Kidney capillary endothelial cell (primary cell): Measurements from ENCODE around the gene CACNA1C.

Experiments used
- DNase-seq: peaks from one replicate; pipeline ENCODE4 v3.0.0-alpha.2; 2018; ENCODE audit warnings: low spot score

Gene CACNA1C

GRCh38 chr12:2593045-2593444 is 540.3 kb downstream of the CACNA1C start:
- no peak for DNase-seq

- DNase-seq = no peak
Measured at GRCh38 chr12:2596441-2596840, 543.7 kb downstream of the CACNA1C start.

- DNase-seq = no peak
Measured at GRCh38 chr12:2605301-2605700, 552.5 kb downstream of the CACNA1C start.

GRCh38 chr12:2606186-2606910 is 553.6 kb downstream of the CACNA1C start:
- no peak for DNase-seq

GRCh38 chr12:2607881-2608607 is 555.3 kb downstream of the CACNA1C start:
- DNase-seq = no peak

GRCh38 chr12:2608608-2608945 is 555.8 kb downstream of the CACNA1C start:
- no peak for DNase-seq

GRCh38 chr12:2609020-2609419 is 556.2 kb downstream of the CACNA1C start:
- no peak for DNase-seq

GRCh38 chr12:2610358-2610757 is 557.6 kb downstream of the CACNA1C start:
- no peak for DNase-seq

- DNase-seq = peak; percentile 97
Measured at GRCh38 chr12:2613326-2614073, 560.7 kb downstream of the CACNA1C start.

GRCh38 chr12:2614341-2614740 is 561.6 kb downstream of the CACNA1C start:
- no peak for DNase-seq

GRCh38 chr12:2615665-2616402 is 563.0 kb downstream of the CACNA1C start:
- DNase-seq = no peak

- no peak for DNase-seq
Measured at GRCh38 chr12:2616763-2617162, 564.0 kb downstream of the CACNA1C start.

GRCh38 chr12:2617365-2617764 is 564.6 kb downstream of the CACNA1C start:
- no peak for DNase-seq

GRCh38 chr12:2618291-2618995 is 565.7 kb downstream of the CACNA1C start:
- no peak for DNase-seq

GRCh38 chr12:2619136-2619535 is 566.3 kb downstream of the CACNA1C start:
- DNase-seq = no peak

- DNase-seq = no peak
Measured at GRCh38 chr12:2622460-2622859, 569.7 kb downstream of the CACNA1C start.

- DNase-seq = no peak
Measured at GRCh38 chr12:2623472-2623871, 570.7 kb downstream of the CACNA1C start.

- no peak for DNase-seq
Measured at GRCh38 chr12:2624543-2625288, 571.9 kb downstream of the CACNA1C start.

GRCh38 chr12:2625289-2625612 is 572.5 kb downstream of the CACNA1C start:
- no peak for DNase-seq

- DNase-seq = no peak
Measured at GRCh38 chr12:2627076-2627834, 574.5 kb downstream of the CACNA1C start.
